ENCODE data around the gene POLH. TPM values are rescaled to one million over a fixed set of nuclear protein-coding genes. Genes with fewer than 3 reads are reported as not detected.
A peak's percentile ranks its signal among the peaks of the same experiment; 100 is the strongest.

The POLH gene
- total and polyA plus RNA-seq, 7 donors = 1.7 to 6.8 (median 5.2) TPM

DNA sequence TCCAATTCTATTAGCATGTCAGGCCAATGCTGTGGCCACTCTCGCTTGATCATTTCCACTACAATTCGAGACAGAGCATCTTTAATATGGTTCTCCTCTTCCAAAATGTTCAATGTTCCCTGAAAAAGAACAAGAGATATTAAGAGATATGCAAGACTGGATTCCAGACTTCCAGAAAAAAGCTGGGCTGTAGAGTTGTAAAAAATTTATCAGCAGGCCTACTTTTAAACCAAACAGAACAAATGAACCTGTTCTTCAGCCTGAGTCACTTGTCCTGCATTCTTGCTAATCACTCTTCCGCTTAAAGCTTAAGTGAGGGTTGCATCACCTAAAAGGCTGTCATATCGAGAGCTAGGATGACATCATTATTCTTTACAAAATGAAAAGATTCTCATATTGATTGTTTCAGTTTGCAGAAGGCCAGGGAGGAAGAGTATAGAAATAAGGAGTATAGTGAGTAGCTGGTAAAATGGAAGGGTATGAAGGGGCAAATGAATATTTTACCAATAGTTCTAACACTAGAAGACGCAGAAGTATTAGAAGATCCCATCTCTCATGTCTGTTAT is 5.0 kb upstream of the POLH start:
- Histone ChIP-seq H3K36me3 (ENCODE audit: insufficient read depth in 1 of 2, low read depth in 1 of 2) (peaks cover 16 to 76% of the 10 kb centered on the region in 2 donors), H3K27me3 (ENCODE audit: insufficient read depth in 3 of 3, low read length in 2 of 3) (no peaks in the 10 kb centered on the region), H3K4me3 (no peak overlapping the region), H3K9me3 (no peaks in the 10 kb centered on the region), H3K27ac (no peak overlapping the region), H3K4me1 (peaks cover 7% of the 10 kb centered on the region)
- intact Hi-C loops (cut with DNase I) = loop anchor here in 1 of 2 donors (10.0 kb wide), 1 partner anchor 116 kb away; the partner anchor contains the start of gene DLK2
- no peak for ATAC-seq
- WGBS, 3 donors = 85 to 94% (median 88%) methylated on average over 5 of the region's 5 CpGs
- DNase-seq = no peak
- TF ChIP-seq, protein P1, sequence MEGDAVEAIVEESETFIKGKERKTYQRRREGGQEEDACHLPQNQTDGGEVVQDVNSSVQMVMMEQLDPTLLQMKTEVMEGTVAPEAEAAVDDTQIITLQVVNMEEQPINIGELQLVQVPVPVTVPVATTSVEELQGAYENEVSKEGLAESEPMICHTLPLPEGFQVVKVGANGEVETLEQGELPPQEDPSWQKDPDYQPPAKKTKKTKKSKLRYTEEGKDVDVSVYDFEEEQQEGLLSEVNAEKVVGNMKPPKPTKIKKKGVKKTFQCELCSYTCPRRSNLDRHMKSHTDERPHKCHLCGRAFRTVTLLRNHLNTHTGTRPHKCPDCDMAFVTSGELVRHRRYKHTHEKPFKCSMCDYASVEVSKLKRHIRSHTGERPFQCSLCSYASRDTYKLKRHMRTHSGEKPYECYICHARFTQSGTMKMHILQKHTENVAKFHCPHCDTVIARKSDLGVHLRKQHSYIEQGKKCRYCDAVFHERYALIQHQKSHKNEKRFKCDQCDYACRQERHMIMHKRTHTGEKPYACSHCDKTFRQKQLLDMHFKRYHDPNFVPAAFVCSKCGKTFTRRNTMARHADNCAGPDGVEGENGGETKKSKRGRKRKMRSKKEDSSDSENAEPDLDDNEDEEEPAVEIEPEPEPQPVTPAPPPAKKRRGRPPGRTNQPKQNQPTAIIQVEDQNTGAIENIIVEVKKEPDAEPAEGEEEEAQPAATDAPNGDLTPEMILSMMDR (IDR thresholded peaks at IDR 0.05) = no peak

DNA sequence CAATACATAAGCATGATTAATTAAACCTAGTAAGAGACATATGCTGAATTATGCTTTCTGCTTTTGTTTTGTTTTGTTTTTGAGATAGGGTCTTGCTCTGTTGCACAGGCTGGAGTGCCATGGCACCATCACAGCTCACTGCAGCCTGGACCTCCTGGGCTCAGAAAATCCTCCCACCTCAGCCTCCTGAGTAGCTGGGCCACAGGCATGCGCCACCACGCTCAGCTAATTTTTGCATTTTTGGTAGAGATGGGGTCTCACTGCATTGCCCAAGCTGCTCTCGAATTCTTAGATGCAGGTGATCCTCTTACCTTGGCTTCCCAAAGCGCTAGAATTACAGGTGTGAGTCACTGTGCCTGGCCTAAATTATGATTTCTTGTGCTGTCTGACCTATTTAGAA is 4.0 kb upstream of the POLH start:
- ATAC-seq = no peak

DNA sequence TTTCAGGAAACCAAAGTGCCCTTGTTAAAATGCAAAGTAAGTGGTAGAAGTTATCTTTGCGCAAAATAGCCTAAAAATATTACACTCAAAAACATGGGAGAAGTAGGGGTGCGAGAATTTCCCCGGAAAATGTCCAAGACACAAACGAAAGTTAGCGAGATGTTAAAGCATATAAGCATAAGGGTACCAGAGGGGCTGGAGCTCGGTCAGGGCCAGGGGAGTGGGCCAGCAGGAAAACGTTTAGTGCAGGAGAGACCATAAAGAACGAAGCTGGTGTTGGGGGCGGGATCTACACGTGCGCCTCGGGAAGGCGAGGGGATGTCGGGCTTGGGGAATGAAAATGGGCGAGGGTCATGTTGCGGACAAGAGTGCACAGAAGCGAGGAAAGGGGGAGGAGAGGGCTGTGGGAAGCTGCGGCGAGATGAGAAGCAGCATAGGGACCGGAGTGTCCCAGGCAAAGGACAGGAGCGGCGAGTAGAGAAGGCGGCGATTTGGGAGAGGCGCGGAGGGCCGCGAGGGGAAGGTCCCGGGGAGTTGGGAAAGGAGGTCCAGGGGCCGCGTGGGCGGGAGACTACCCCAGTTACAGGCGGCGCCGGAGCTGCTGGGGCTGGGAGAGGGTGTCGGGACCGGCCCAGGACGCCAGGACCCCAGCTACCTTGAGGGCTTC is 747 bp upstream of the POLH start:
- intact Hi-C loops (cut with DNase I) = loop anchor here (5.0 to 10.0 kb wide), 2 partner anchors 52 to 120 kb away; partner anchors contain the start of genes DLK2 (in 1 of the 2) and GTPBP2 (in 1 of the 2)
- 0 to 1% (median 1%) methylated on average over 27 to 38 of the region's 38 CpGs for WGBS, 3 donors
- DNase-seq (no peak), ATAC-seq (peak; percentile 1 to 55 (median 30))
- peak overlapping the region; percentile 96 for H3K4me3 ChIP-seq
- H3K9me3 ChIP-seq = no peaks in the 10 kb centered on the region
- no peaks in the 10 kb centered on the region for H3K27me3 ChIP-seq (ENCODE audit: insufficient read depth in 3 of 3, low read length in 2 of 3)
- H3K36me3 ChIP-seq (ENCODE audit: insufficient read depth in 1 of 2, low read depth in 1 of 2) = peaks cover 5 to 33% of the 10 kb centered on the region in 2 donors
- TF ChIP-seq, protein P1 (IDR thresholded peaks at IDR 0.05) = no peak
- H3K4me1 ChIP-seq = peaks cover 13% of the 10 kb centered on the region
- peak overlapping the region; percentile 83 for H3K27ac ChIP-seq

More for the DNA sequence above, 4.0 kb upstream of the POLH start:
- no peak overlapping the region for H3K4me3 ChIP-seq
- no peak overlapping the region for H3K27ac ChIP-seq
- peaks cover 9% of the 10 kb centered on the region for H3K4me1 ChIP-seq
- intact Hi-C loops (cut with DNase I) = loop anchor here in 1 of 2 donors (10.0 kb wide), 1 partner anchor 117 kb away; the partner anchor contains the start of gene DLK2
- peaks cover 12 to 65% of the 10 kb centered on the region in 2 donors for H3K36me3 ChIP-seq (ENCODE audit: insufficient read depth in 1 of 2, low read depth in 1 of 2)
- no peaks in the 10 kb centered on the region for H3K9me3 ChIP-seq
- no peaks in the 10 kb centered on the region for H3K27me3 ChIP-seq (ENCODE audit: insufficient read depth in 3 of 3, low read length in 2 of 3)
- no peak for DNase-seq
- TF ChIP-seq, protein P1 (IDR thresholded peaks at IDR 0.05) = no peak
- WGBS, 3 donors = 94 to 97% (median 95%) methylated on average over 4 of the region's 4 CpGs

DNA sequence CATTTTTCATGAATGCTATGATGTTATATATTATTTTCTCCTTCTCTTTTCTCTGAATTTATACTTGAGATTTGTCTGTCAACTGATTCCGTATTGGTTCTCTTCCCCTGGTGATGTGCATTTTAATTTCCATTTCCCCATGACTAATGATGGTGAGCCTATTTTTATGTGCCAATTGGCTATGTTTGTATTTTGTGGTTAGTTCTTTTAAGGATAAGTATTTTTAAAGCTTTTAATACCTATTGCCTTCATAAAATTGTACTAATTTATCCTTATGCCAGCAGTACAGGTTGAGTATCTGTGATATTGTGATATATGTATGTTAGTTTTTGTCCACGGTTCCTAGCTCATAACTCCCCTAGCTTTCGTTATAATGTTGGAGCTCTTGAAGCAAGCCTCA is 2.8 kb downstream of the POLH start:
- no peaks in the 10 kb centered on the region for H3K9me3 ChIP-seq
- no peak for DNase-seq
- H3K4me3 ChIP-seq = no peak overlapping the region
- H3K27ac ChIP-seq = no peak overlapping the region
- TF ChIP-seq, protein P1 (IDR thresholded peaks at IDR 0.05) = no peak
- H3K4me1 ChIP-seq = peaks cover 13% of the 10 kb centered on the region
- H3K36me3 ChIP-seq (ENCODE audit: insufficient read depth in 1 of 2, low read depth in 1 of 2) = peaks cover 7 to 15% of the 10 kb centered on the region in 2 donors
- H3K27me3 ChIP-seq (ENCODE audit: insufficient read depth in 3 of 3, low read length in 2 of 3) = no peaks in the 10 kb centered on the region
- no peak for ATAC-seq
- 67 to 80% (median 71%) methylated on average over 3 of the region's 3 CpGs for WGBS, 3 donors
- intact Hi-C loops (cut with DNase I) = loop anchor here (5.0 to 10.0 kb wide), 2 partner anchors 49 to 124 kb away; partner anchors contain the start of genes DLK2 (in 1 of the 2) and GTPBP2 (in 1 of the 2)

All from psoas muscle (tissue), 8 donors.